HepG2 (cell line): Measurements from ENCODE around the gene CCDC142. TPM values are rescaled to one million over a fixed set of nuclear protein-coding genes. Genes with fewer than 3 reads are reported as not detected.

Experiments
- AGO1 ChIP-seq: fragments of 200-400 bp; formaldehyde crosslinking; IDR thresholded peaks from 2 replicates; pipeline ENCODE4 v1.6.1; 2017; ENCODE audit warnings: mild to moderate bottlenecking, low read depth, low read length, moderate library complexity; ENCODE audit not compliant: poor library complexity, severe bottlenecking
- AHDC1 ChIP-seq: sonication (generic); formaldehyde crosslinking; IDR thresholded peaks from 2 replicates; pipeline ENCODE4 v1.5.1; 2020; ENCODE audit warnings: mild to moderate bottlenecking, missing genetic modification reagents, borderline replicate concordance
- CREB1 ChIP-seq, 2 experiments: fragments of 450-650 bp in 1 of 2; IDR thresholded peaks; 2 replicates each; pipeline ENCODE4 v1.6.1; 2016 to 2017; ENCODE audit warnings: control low read depth in 1 of 2, mild to moderate bottlenecking in 1 of 2, missing compliant biosample characterization in 1 of 2, missing genetic modification characterization in 1 of 2
- FLYWCH1 ChIP-seq: sonication (generic); formaldehyde crosslinking; IDR thresholded peaks from 2 replicates; pipeline ENCODE4 v1.8.1; 2023; ENCODE audit warnings: mild to moderate bottlenecking, missing genetic modification reagents
- HMGA1 ChIP-seq: sonication (generic); formaldehyde crosslinking; conservative IDR thresholded peaks from 2 replicates; pipeline ENCODE4 v1.4.0; 2020; ENCODE audit warnings: missing genetic modification reagents
- HMGXB3 ChIP-seq: sonication (generic); formaldehyde crosslinking; IDR thresholded peaks from 2 replicates; pipeline ENCODE4 v1.4.0; 2020; ENCODE audit warnings: missing genetic modification reagents, borderline replicate concordance
- MEIS2 ChIP-seq: sonication (generic); formaldehyde crosslinking; IDR thresholded peaks from 2 replicates; pipeline ENCODE4 v1.9.0; 2021; ENCODE audit warnings: mild to moderate bottlenecking, missing genetic modification reagents
- SIX1 ChIP-seq: sonication (generic); formaldehyde crosslinking; IDR thresholded peaks from 2 replicates; pipeline ENCODE4 v1.4.0; 2020; ENCODE audit warnings: missing genetic modification reagents, borderline replicate concordance
- TOPORS ChIP-seq: sonication (generic); formaldehyde crosslinking; IDR thresholded peaks from 2 replicates; pipeline ENCODE4 v1.8.0; 2023; ENCODE audit warnings: mild to moderate bottlenecking, missing genetic modification reagents
- TRIM22 ChIP-seq: fragments of 450-650 bp; IDR thresholded peaks from 2 replicates; pipeline ENCODE4 v1.6.1; 2017
- YEATS2 ChIP-seq: sonication (generic); formaldehyde crosslinking; IDR thresholded peaks from 2 replicates; pipeline ENCODE4 v1.4.0; 2020; ENCODE audit warnings: missing genetic modification reagents, borderline replicate concordance
- ZNF841 ChIP-seq: sonication (generic); formaldehyde crosslinking; IDR thresholded peaks from 2 replicates; pipeline ENCODE4 v1.8.1; 2023; ENCODE audit warnings: missing genetic modification reagents, borderline replicate concordance
- ZSCAN29 ChIP-seq: sonication (generic); formaldehyde crosslinking; conservative IDR thresholded peaks from 2 replicates; pipeline ENCODE4 v1.4.0; 2020; ENCODE audit warnings: mild to moderate bottlenecking, missing genetic modification reagents
- polyA plus RNA-seq, 8 experiments: library from polyadenylated mRNA; depleted of rRNA in 3 of 8; stranded (reverse) in 7 of 8; unstranded in 1 of 8; fragments of >200 nt; fragmentation: Illumina TruSeq in 4 of 8; extraction: Trizol in 4 of 8; gene quantifications; 2 replicates each; pipeline versions ENCODE4 v1.2.1 to v1.2.3, GENCODE V29; 2011 to 2016; ENCODE audit warnings: low read depth in 4 of 8, missing spikeins in 1 of 8, mixed read lengths in 1 of 8; ENCODE audit not compliant: insufficient read depth in 1 of 8
- total RNA-seq, 5 experiments: library from RNA; depleted of rRNA; stranded (reverse); fragments of >200 nt; fragmentation: Illumina TruSeq; extraction: Trizol; gene quantifications; 2 replicates each; pipeline ENCODE4 v1.2.3, GENCODE V29; 2016; ENCODE audit warnings: low read depth in 1 of 5

The CCDC142 gene
- total and polyA plus RNA-seq, 2 of the 13 experiments (the other 11 are each of a cell fraction or from before 2014, with no cell fraction given), result 14.7 to 30.4 TPM

- TF ChIP-seq AHDC1 (CRISPR knock-in tag) (peak; percentile 30; the same call in 1 of the 2 replicates), ZSCAN29 (CRISPR knock-in tag) (no peak), TOPORS (CRISPR knock-in tag) (no peak), YEATS2 (CRISPR knock-in tag) (no peak; the same call in 1 of the 2 replicates), FLYWCH1 (no peak), CREB1 (IDR thresholded peaks at IDR 0.05) (no peak), CREB1 (CRISPR knock-in tag; IDR thresholded peaks at IDR 0.05) (no peak; the same call in 1 of the 2 replicates), HMGA1 (CRISPR knock-in tag) (no peak), HMGXB3 (CRISPR knock-in tag) (peak; percentile 38; the same call in 1 of the 2 replicates), AGO1 (no peak), ZNF841 (no peak), SIX1 (CRISPR knock-in tag) (peak; percentile 39; the same call in 1 of the 2 replicates), TRIM22 (no peak), MEIS2 (no peak)
Observed at GRCh38 chr2:74447230-74447999, 35.4 kb downstream of the CCDC142 start (continued).
